ENCODE measurements around the gene IPO9.

GRCh38 chr1:201905234-201905890 lies 76.4 kb downstream of the IPO9 start:
- no peak for TF ChIP-seq CTCF (conservative IDR thresholded peaks at IDR 0.05 in 1 of 2, IDR thresholded peaks at IDR 0.05 in 1 of 2; ENCODE audit: low read depth in 1 of 2, low read length in 2 of 2)
- no peak for TF ChIP-seq EZH2 (IDR thresholded peaks at IDR 0.05; ENCODE audit: low read length, missing control alignments)
